Right hindlimb (tissue), 1 donor: ENCODE results near the gene CABP1.
"Not testable (repeated sequence)": the region's sequence is repeated elsewhere in the genome, so short reads cannot be mapped to it uniquely, and the experiment has no call there.

ENCODE experiments used
- DNase-seq: peaks from one replicate; pipeline ENCODE4 v3.0.0-alpha.2; 2018

Gene CABP1

GRCh38 chr12:120639771-120640721, at the start of gene CABP1:
CABP1 (plus strand) TSS chr12:120640626; CDS start chr12:120640686, 60 bp downstream.
- DNase-seq, result no peak

DNA sequence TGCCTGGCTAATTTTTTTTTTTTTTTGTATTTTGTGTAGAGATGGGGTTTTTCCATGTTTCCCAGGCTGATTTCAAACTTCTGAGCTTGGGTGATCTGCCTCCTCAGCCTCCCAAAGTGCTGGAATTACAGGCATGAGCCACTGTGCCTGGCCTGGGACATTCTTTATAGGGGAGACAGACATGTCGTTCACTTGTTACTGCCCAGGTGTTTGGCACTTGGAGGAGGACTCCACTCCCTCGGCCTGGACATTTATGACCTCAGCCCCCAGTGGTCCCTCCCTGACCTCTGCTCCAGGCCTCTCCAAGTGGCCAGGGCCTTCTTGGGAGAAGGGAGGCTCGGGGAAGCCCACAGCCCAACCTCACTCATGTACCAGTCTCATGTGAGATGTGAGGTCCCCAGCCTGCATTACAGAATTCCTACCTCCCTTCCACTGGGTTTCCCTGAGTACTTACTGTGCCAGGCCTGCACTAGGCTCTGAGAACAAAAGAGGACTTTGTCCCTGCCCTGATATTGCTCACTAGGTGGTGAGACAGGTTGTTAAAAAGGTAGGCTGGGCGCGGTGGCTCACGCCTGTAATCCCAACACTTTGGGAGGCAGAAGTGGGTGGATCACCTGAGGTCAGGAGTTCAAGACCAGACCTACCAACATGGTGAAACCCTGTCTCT, 49.6 kb upstream of the CABP1 start:
- DNase-seq, result no peak

DNA sequence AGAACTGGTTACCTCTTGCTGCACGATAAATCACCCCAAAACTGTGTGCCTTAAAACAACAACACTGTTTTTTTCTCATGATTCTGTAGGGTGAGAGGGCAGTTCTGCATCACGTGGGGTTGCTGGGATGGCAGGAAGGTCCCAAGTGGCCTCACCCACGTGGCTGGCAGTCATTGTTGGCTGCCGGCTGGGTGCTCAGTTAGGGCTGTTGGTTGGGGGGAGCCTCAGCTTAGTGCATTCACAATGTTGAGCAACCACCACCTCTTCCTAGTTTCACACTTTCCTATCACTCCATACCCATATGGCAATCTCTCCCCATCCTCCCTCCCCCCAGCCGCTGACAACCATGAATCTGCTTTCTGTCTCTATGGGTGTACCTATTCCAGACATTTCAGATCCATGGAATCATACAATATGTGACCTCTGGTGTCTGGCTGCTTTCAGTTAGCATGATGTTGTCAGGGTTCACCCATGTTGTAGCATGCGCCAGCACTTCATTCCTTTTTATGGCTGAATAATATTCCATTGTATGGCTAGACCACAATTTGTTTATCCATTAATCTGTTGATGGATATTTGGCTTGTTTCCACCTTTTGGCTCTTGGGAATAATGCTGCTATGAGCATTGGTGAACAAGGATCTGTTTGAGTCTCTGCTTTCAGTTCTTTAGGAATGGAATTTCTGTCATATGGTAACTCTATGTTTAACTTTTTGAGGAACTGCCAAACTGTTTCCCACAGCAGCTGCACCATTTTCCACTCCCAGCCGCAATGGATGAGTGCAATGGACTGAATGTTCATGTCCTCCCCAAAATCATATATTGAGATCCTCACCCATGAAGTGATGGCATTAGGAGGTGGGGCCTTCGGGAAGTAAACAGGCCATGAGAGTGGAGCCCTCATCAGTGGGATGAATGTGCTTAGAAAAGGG, 48.0 kb upstream of the CABP1 start:
- DNase-seq, result no peak

GRCh38 chr12:120596901-120597300, 43.5 kb upstream of the CABP1 start:
- DNase-seq, result no peak

DNA sequence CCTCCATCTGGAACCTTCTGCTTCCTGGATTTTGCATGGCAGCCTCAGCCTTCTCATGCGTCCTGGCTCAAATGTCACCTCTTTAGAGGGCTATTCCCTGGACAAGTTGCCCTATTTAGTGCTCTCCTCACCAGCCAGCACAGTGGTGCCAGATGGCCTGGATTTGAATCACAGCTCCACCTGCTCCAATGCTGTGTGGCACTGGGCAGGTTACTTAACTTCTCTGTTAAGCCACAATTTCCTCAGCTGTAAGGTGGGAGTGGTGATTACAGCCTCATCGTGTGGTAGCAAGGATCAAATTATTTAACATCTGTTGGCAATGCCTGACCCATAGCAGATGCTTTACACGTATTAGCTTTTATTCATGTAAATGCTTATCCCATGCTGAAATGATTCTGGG, 42.6 kb upstream of the CABP1 start:
- DNase-seq, result no peak

DNA sequence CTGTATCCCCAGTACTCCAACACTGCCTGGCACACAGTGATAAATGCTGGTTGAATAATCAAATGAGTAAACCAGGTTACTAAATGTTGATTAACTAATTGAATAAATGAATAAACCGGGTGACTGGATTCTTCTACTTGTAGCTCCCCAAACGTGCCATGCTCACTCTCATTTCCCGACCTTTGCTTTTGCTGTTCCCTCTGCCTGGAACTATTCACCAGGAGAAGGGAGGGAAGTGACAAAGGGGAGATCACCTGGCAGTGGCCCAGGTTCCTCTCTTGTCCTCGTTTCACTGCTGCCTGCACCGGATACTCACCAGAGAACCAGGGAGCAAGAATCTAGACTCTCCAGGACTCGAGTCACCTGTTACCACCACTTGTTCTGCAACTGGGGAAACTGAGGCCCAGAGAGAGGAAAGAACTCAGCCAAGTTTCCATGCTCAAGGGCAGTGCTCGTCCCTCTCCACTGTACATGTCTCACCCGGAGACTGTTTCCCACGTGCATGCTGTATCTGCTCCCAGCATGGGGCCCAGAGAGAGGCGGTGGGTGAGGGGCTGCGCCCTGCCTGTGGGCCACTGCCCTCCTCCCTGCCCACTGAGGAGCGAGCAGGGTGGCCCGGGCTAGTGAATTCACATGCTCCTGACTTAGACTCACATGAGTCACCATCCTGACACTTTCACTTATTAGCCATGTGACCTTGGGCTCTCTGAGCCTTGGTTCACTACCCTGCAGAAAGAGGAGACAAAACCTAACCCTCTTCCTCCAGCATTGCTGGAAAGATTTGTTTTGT, 41.6 kb upstream of the CABP1 start:
- DNase-seq, result no peak

DNA sequence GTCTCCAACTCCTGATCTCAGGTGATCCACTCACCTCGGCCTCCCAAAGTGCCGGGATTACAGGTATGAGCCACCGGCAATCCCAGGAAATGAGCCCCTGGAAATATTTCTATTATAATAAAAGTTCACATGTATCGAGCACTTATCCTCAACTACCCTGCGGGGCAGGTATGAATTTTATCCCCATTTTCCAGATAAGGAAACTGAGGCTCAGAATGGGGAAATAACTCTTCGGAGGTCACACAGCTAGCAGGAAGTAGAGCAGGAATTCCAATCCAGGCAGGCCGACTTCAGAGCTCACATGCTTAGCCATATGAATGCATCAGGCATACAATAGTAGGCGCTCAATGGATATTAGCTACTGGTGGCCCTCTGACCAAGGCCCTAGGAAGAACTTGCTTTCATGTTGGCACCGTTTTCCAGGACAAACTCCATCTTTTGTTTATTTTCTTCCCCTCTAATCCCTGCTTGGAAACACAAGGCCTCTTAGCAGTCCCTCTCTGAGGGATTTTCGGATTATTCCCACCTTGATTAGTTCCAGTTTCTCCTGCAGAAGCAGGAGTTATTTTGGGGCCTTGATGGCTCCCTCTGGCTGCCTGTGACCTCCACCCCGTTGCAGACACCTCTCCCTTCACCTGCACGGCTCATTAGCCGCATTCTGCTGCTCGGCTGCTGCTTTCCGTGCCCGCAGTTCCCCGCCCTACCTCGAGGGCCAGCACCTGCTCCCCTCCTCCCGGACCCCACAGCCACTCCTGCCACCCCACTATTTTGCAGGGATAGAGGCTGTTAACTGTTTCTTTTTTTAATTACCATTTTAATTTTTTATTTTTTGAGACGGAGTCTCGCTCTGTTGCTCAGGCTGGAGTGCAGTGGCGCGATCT, 40.5 kb upstream of the CABP1 start:
- DNase-seq, result no peak

DNA sequence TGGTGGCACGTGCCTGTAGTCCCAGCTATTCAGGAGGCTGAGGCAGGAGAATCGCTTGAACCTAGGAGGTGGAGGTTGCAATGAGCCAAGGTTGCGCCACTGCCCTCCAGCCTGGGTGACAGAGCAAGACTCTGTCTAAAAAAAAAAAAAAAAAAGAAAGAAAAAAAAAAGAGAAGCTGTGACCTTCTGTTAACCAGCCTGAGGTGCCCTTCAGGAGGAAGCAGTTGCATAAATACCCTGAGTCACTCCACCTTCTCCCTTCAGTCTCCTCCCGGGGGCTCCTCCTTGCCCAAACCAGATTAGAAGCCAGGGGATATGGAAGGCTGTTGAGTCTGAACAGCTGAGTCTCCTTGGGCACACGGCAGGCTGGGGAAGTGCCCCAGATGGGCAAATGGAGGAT, 38.0 kb upstream of the CABP1 start:
- DNase-seq, result not testable (repeated sequence)

- no peak for DNase-seq
Observed at GRCh38 chr12:120610560-120610959, 29.9 kb upstream of the CABP1 start.

DNA sequence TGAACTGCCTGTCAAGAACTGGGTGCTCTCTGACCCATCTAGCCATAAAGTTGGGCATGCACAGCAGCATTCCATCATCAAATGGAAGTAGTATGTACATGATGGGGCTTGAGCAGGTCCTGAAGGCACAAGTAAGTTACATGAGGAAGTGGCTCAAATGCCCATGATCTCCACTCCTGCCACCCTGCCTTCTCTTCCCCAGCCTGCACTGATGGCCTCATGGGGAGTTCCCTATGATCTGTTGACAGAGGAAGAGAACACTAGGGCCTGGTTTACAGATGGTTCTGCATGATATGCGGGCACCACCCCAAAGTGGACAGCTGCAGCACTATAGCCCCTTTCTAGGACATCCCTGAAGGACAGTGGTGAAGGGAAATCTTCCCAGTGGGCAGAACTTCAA, 28.9 kb upstream of the CABP1 start:
- not testable (repeated sequence) for DNase-seq

DNA sequence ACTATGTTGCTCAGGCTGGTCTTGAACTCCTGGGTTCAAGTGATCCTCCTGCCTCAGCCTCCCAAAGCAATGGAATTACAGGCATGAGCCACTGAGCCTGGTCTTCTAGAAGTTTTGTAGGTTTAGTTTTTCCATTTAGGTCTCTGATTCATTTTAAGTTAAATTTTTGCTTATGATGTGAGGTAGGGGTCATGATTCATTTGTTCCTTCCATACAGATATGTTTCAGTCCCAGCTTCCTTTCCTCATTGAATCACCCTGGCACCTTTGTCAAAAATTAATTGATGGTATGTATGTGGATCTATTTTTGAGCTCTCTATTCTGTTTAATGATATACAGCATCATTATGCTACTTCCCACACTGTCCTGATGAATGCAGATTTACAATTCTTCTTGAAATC, 25.6 kb upstream of the CABP1 start:
- DNase-seq, result no peak

GRCh38 chr12:120617193-120617592, 23.2 kb upstream of the CABP1 start:
- not testable (repeated sequence) for DNase-seq

DNA sequence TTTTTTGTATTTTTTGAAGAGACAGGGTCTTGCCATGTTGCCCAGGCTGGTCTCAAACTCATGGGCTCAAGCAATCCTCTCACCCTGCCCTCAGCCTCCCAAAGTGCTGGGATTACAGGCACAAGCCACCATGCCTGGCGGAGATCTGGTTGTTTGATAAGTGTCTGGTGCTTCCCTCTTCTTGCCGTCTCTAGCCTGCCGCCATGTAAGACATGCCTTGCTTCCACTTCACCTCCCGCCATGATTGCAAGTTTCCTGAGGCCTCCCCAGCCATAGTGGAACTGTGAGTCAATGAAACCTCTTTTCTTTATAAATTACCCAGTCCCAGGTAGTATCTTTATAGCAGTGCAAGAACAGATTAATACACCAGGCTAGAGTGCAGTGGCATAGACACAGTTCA, 22.7 kb upstream of the CABP1 start:
- not testable (repeated sequence) for DNase-seq

DNA sequence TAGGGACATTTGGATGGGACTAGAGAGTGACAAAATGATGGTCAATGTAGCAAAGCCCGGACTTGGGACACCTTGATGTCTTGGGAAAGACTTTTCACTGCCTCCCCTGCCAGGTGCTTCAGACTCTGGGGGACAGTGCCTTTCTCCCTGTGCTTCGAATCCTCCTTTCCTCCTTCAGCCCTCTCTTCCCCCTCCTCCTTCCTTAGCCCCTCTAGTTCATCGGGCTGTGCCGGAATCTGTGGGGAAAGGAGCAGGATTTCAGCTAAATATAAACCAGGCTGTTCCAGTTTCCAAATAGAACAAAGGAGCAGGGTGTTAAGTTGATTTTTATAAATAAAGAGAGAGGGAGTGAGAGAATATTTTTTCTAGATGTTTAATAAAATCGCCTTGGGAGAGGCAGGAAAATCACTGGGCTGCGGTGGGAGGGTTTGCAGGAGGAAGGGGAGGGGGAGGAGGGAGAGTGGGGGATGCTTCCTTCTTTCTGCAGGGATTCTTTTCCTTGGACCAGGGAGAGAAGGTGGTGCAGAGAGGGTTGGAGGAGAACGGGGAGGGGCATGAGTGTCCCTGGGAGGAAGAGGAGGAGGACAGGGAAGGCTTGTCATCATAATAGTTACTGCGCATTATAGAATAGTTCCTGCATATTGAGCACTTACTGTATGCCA, 21.3 kb upstream of the CABP1 start:
- DNase-seq, result no peak

DNA sequence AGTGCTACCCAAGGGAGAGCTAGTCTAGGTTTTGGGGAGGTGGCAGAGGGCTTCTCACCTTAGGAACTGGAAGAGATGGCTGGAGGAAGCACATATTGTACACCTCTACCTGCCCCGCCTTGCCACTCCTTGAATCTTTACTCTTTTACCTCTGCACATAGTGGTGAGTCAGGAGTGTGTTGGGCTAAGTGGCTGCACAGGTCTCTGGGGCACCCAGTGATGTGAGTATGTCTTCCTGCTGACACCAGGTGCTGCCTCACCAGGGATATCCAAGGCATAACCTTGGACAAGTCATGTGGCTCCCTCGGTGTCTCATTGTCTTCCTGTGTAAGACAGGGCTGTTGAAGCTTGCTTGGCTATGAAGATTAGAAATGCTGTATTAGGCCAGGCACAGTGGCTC, 19.8 kb upstream of the CABP1 start:
- no peak for DNase-seq

DNA sequence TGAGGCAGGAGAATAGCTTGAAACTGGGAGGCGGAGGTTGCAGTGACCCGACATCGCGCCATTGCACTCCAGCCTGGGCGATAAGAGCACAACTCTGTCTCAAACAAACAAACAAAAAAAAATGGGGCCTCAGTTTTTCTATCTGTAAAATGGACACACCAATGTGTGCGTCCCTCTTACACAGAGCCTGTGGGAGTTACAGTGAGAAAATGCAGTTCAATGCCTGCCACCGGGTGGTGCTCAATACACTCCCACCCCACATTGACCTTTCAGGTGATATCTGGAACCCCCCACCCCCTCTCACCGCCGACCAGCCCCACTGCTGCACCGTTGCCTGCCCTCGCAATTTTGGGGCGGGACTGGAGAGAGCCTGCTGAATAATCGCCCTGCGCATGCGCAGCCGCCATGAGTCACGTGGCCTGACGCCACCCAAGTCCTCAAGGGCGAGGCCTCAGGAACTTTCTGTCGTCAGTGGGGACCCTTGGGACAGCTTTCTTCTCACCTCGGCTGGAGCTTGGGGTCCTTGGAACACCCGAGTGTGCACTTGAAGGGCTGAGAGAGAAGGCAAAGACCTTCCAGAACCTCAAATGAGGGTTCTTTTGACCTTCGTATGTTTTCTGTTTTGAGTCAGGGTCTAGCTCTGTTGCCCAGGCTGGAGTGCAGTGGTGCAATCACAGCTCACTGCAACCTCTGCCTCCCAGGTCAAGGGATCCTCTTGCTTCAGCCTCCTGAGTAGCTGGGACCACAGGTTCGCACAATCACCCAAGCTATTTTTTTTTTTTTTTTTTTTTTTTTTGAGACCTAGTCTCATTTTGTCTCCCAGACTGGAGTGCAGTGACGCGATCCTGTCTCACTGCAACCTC, 14.6 kb upstream of the CABP1 start:
- DNase-seq, result no peak

DNA sequence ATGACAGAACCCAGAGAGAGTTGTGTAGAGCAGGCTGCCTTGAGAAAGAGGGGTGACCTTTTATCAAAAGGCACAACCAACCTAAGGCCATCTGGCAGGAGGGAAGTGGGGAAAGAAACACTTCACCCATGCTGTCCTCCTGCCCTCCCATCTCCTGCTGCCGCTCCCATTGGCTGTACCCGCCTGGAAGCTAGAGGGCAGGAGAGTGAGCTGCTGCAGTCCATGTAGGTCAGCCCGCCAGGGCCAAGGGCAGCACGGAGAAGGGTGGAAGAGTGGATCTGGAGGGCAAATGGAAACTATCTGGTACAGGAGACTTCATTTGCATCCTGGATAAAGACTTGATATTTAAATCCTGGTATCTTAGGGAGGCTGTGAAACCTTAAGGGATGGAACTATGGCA, 11.5 kb upstream of the CABP1 start:
- no peak for DNase-seq

- no peak for DNase-seq
Observed at GRCh38 chr12:120630104-120630892, 10.1 kb upstream of the CABP1 start.

GRCh38 chr12:120631097-120631496, 9.3 kb upstream of the CABP1 start:
- DNase-seq, result no peak
